M059J (cell line): ENCODE measurements around the gene GRAMD4. TPM values are rescaled to one million over a fixed set of nuclear protein-coding genes. Genes with fewer than 3 reads are reported as not detected.

ENCODE experiments used
- DNase-seq: peaks from one replicate; pipeline ENCODE4 v3.0.0-alpha.2; 2012; ENCODE audit warnings: low read depth
- total RNA-seq: library from RNA; depleted of rRNA; stranded (reverse); fragments of >200 nt; shearing (Covaris generic); gene quantifications from 2 replicates; pipeline ENCODE4 v1.2.3, GENCODE V29; 2014; rRNA removed

GRAMD4 gene
- 2.9 and 7.9 TPM in 2 replicates for total RNA-seq

GRCh38 chr22:46619830-46620501 lies at the start of gene GRAMD4:
Gene GRAMD4 (plus strand): TSS chr22:46620386. CDS start chr22:46626800, 6,414 bp downstream.
- DNase-seq: no peak

GRCh38 chr22:46571642-46572250 lies 48.4 kb upstream of the GRAMD4 start:
- no peak for DNase-seq

GRCh38 chr22:46572911-46573780 lies 47.0 kb upstream of the GRAMD4 start:
- DNase-seq: no peak

- DNase-seq: no peak
Measured at GRCh38 chr22:46573781-46574437, 46.3 kb upstream of the GRAMD4 start.

- DNase-seq: no peak
Measured at GRCh38 chr22:46574438-46574992, 45.7 kb upstream of the GRAMD4 start.

- peak; percentile 24 for DNase-seq
Measured at GRCh38 chr22:46574993-46575910, 44.9 kb upstream of the GRAMD4 start.

GRCh38 chr22:46575911-46576555 lies 44.2 kb upstream of the GRAMD4 start:
- DNase-seq: no peak

- peak; percentile 20 for DNase-seq
Measured at GRCh38 chr22:46576556-46577367, 43.4 kb upstream of the GRAMD4 start.

- DNase-seq: no peak
Measured at GRCh38 chr22:46577368-46578249, 42.6 kb upstream of the GRAMD4 start.

GRCh38 chr22:46578251-46578823 lies 41.8 kb upstream of the GRAMD4 start:
- DNase-seq: no peak

- no peak for DNase-seq
Measured at GRCh38 chr22:46578824-46579561, 41.2 kb upstream of the GRAMD4 start.

- DNase-seq: no peak
Measured at GRCh38 chr22:46579751-46580449, 40.3 kb upstream of the GRAMD4 start.

GRCh38 chr22:46580940-46581537 lies 39.1 kb upstream of the GRAMD4 start:
- no peak for DNase-seq

- no peak for DNase-seq
Measured at GRCh38 chr22:46581538-46582244, 38.5 kb upstream of the GRAMD4 start.

- no peak for DNase-seq
Measured at GRCh38 chr22:46582281-46582933, 37.8 kb upstream of the GRAMD4 start.
